Urothelium cell line (cell line): Measurements from ENCODE around the gene VSTM4.

Source experiments
- DNase-seq: peaks from one replicate; pipeline ENCODE4 v3.0.0; 2011; ENCODE audit warnings: low spot score, mixed read lengths
- FAIRE-seq: peaks from 2 replicates; lab custom pipeline; 2011; peaks lifted over from hg19 to GRCh38; lab: Jason Lieb, UNC

VSTM4 gene

DNA sequence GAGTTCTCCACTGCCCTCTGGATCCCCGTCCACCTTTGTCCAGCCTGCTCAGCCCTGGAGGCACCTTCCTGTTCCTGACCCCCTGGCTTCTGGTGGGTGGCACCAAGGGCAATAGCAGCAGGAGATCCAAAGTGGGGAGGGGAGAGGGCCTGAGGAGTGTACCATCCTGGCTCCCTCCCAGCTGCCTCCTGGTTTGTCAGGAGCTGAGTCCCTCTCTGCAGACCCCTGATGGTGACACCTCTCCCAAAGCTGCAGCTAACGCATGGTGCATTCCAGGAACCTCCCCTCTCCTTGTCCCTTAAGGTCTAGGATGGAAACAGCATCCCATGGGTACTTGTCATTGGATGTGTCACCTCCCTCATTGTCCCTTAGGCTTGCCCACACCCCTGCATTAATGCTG lies 39.6 kb downstream of the VSTM4 start:
- FAIRE-seq (no peak), DNase-seq (no peak)

DNA sequence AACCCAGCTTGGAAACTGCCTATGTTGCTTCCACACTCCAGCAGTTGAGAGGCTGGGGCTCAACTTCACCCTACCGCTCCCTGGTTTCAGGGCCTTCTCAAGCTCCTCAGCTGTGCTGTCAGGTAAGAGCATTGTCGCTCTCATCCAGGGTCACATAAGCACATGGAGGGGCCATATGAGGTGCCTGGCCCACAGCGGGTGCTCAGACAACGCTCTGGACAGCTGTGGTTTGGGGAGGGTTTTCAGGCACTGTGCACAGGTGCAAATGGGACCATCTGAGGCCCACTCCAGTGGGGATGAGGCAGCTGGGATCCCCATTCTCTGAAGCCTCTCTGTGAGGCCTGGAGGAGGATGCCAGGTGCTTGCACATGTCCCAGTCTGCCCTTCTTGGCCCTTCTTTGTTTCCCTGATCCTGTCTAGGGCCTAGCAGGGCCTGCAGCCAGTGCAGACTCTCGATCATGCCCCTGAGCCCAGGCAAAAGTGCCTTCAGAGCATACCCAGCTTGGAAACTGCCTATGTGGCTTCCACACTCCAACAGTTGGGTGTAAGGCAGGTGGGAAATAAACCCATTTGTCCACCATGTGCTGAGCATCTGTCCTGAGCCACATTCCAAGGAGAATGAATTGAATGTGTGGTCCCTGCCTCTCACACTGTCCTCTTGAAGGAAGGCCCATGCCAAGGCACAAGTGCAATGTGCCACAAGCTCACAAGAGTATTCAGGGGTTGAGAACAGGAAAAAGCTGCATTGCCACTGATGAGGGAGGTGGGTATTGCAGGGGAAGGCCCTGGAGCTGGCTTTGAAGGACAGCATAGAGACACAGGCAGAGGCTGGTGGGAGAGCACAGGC lies 40.3 kb downstream of the VSTM4 start:
- no peak for FAIRE-seq
- DNase-seq, result no peak

DNA sequence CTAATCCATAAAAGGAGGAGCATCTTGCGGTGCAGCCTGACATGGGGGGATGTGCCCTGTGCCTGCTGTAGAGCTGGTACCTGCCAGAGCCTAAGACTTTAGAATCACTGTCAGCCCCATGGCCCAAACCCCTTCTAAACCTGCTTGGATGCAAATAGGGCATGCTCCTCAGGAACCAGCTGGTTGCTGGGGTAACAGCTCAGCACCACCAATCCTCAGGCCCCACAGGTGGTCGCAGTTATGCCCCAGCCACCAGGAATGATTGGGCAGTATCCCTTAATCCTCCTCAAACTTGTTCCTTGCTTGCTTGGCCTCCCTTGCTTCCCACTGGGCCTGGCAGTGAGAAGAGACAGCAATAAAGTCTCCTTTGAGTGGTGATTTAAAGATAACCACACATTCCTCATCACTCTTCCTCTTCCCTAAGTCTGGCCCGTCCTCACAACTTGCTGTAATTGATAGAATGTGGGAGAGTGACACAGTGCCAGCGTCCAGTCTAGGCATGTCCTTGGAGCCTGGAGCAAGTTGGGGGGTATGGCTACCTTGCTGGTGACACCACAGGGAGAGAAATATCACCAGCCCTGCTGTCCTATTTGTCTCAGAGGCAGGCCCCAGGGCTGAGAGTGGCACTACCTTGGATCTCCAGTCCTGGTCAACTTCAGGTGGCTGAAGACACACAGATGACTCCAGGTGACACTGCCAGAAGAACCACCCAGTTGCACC lies 43.0 kb downstream of the VSTM4 start:
- DNase-seq (no peak), FAIRE-seq (no peak)

DNA sequence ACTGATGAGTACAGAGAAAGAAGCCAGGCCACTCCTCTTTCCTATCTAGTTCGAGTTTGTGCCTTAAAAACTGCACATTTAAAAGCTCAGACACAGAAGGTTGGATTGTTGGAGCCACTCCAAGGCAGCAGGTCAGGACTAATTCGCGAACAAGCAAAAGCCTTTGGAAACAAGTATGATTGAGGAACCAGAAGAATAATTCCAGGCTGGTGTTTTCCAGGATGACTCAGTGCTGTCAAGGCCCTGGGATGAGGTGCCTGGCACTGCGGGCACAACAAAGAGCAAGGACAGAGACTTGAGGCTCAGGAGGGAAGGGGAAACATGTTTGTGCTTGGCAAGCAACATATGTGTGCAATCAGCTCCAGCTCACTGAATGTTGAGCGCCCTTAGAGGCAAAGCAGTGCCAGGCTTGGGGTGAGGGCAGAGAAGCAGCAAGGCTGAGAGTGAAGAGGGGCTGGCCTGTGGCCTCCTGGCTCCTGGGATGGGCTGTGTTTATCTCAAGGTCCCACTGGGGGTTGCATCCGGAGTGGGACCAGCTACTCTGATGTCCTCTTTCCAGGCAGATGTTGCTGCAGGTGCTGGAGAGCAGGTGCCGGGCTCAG lies 44.1 kb downstream of the VSTM4 start:
- no peak for FAIRE-seq
- DNase-seq, result no peak

DNA sequence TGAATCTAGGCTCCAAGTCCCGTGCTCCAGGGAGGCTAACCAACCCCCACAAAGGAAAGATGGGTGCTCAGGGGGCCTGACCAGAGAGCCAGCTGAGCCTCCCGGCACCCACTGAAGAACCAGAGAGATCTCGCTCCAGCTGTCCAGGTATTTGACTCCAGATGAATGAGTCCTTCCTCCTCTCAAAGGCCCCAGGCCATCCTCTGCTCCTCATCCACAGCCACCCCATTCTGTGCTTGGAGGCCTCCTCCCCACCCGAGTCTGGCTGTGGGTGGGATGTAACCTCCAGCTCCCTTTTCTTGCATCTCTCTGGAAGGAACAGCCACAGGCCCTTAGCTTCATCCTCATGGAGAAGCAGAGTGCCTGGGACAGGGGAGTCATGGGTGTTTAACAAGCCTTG lies 44.6 kb downstream of the VSTM4 start:
- DNase-seq, result no peak
- no peak for FAIRE-seq

DNA sequence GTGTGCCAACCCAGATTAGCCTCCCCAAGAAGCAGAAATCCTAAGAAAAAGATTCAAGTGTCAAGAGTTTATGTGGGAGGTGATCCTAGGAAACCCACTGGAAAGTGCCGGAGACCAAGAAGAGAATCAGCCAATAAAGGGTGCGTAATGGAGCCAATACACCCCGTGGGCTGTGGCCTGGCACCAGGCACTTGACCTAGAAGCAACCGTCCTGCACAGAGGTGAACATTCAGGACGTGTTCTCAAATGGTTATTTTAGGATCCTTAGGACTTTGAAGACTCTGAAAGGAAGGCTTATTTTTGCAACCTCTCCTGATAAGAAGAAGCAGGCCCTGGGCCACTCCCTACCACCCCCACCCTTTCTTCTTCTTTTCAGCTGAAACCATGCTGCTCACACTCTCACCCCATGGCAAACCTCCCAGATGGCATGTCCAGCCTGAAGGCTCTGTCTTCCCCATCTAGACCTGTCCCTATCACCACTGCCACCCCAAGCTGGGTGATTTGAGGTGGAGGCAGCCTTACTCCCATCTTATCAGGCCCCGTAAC lies 46.6 kb downstream of the VSTM4 start:
- DNase-seq (no peak), FAIRE-seq (no peak)

DNA sequence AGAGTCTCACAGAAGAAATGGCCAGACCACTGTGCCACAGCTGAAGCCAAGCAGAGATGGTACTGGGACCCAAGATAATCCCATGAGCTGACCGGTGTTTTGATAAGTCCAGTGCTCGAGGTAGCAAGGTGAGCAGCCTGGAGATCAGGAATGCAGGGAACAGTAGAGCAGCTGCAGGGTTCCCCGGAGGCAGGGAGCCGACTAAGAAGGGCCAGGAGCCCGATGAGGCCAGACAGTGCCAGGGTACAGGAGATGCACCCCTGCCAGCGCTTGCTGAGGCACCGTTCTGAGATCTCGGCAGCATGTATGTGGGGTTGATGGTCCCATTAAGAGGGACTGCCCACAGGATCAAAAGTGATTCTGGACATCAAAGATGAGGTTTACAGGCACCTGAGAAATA lies 47.1 kb downstream of the VSTM4 start:
- DNase-seq (no peak), FAIRE-seq (no peak)

DNA sequence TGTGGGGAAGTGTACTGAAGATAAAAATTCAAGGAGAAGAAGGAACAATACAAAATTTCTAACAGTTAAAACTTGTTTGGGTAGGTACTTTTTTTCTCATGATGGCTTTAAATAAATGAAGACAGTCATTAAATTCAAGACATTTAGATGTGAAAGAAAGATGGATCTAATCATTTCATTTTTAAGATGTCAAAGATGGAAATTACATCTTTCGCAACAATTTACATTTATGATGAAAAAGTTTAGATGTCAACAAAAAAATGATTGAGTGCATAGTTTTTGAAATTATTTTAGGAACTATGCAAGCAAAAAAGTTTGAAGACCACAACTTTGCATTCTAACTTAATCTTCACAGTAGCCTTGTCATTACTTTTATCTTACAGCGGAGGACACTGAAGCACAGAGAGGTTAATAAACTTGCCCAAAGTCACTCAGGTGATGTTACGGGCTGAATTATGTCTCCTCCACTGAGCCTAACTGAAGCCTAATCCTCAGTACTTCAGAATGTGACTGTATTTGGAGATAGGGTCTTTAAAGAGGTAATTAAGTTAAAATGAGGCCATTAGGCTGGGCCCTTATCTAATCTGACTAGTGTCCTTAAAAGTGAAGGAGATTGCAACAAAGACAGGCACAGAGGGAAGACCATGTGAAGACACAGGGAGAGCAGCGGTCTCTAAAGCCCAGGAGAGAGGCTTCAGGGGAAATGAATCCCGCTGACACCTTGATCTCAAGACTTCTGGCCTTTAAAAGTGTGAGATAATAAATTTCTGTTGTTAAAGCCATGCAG lies 48.2 kb downstream of the VSTM4 start:
- FAIRE-seq (no peak), DNase-seq (no peak)

DNA sequence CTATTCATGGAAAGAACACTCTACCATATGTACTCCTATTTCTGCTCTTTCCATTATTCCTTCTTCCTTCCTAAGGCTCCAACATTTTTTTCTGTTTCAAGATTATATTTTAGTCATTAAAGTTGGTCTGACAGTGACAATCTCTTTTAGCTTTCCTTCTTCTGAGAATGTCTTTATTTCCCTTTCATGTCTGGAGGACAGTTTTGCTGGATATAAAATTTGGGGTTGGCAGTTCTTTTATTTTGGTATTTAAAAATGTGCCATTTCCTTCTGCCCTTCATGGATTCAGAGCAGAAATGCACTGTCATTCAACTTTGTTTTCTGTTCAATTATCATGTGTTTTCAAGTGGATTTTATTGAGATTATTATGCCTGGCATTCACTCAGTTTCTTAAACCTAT lies 53.1 kb downstream of the VSTM4 start:
- DNase-seq, result no peak
- no peak for FAIRE-seq

DNA sequence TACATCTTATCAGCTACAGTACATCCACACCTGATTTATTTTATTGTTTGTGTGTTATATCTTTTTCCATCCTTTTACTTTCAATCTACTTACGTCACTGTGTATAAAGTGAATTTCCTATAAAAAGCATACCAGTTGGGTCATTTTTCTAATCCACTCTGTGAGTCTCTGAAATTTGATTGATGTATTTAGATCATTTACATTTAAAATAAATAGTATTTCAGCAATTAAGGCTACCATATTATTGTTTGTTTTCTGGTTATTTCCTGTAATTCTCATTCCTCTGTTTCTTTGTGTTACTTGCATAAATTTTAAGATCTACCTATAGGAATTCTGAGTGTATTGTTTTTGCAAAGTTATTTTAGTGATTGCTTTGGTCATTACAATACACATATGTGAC lies 53.7 kb downstream of the VSTM4 start:
- no peak for FAIRE-seq

DNA sequence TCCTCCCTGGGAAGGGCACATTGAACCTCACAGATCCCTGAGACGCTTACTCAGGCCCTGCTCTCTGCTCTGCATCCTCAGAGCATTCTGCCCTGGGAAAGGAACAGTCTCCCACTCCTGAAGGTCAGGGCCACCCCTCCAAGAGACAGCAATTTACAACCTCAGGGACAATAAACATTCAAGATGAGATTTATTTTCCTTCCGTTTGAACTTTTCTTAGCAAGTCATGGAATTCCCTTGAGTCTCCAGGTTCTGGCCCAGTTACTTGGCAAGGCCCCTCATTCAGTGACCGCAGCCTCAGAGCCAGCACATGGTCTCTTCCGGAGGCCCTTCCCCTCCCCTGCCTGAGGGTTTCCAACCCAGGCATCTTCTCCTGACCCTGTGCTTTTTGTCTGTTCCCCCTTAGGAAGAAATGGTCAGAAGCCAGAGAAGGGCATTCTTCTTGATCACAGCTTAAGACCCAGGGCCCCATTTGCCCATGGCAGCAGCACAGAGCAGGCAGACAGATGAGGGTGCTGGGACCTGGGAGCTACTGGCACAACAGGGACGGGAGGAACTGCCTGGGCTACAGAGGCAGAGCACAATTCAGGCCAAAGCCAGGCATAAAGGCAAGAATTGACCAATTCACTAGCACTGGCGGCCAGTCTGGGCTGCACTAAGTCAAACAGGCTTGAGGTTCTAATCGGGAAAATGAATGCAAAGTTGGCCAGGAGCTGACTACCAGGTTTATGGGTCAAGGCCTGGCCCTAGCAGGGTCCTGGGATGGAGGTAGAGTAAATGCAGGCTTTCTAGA lies 56.7 kb downstream of the VSTM4 start:
- DNase-seq (no peak), FAIRE-seq (no peak)

More for the DNA sequence above, 53.7 kb downstream of the VSTM4 start:
- DNase-seq, result no peak

DNA sequence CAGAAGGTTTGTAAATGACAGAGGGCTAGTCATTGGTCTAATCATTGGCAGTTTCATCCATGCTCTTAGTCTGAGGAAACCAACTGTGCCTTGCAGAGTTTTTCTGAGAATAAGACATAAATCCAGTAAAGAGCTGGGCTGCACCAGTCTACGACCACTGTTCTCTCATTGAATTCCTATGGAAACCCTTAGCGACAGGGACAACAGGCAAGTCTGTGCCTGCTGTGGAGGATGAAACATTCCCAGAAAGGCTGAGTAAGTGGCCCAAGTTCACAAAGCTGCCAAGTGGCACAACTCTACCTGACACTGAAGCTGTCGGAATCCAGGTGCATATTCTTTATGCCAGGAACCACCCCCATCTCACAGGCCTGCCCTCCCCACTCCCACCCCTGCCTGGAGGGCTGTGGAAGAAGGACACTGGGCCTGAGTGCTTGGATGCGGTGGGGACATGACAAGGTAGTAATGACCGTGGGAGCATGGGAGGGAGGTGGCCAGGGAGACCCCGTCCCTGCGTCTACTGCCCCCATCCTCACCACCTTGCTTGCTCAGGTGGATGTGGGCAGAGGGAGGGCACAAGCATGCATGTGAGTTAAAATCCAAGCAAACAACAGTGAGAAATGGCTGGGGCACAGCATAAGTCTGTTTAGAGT lies 58.0 kb downstream of the VSTM4 start:
- FAIRE-seq (peak; percentile 27), DNase-seq (no peak)

DNA sequence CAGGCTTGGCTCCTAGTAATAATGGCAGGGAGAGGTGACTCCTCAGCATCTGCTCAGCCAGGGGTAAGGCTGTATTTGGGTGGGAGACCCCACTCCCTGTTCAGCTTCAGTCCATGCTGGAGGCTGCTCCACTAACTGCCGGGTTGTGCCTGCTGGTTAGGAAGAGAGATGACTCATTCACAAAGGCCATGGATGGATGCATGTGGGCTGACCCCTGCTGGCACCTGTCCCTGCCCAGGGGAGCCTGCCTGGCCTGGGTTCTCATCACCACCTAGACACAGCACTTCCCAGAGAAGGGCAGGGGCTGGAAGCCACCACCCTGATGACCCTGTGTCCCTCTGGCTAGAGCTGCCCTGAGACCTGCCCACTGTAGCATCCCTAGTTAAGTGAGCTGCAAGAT lies 59.0 kb downstream of the VSTM4 start:
- no peak for DNase-seq
- no peak for FAIRE-seq

DNA sequence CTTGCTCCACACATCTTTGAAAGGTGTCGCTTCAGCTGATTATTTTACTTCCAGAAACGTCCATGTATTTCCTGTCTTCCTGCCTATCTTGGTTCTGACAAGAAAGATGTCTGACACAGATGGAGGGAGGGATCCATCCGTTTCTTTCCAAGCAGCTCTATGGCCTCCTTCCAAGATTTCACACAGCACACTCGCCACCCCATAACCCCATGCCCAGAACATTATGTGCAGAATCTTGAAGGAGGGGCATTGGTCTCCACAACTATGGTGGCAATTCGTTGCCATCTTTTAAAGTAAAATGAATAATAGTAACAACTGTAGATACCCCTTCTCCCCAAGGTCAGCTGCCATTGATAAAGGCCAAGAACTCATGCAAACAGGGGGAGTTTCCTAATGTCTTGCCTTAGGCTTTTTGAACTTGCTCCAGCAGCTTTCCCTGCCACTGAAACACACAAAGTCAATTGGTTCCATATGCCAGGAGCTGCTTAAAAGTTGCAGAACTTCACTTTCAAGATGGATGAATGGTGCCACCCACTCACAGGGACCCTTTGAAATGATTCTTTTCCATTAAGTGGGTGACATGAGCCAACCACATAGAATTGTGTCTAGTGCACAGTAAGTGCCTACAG lies 60.0 kb downstream of the VSTM4 start:
- no peak for FAIRE-seq
- no peak for DNase-seq

DNA sequence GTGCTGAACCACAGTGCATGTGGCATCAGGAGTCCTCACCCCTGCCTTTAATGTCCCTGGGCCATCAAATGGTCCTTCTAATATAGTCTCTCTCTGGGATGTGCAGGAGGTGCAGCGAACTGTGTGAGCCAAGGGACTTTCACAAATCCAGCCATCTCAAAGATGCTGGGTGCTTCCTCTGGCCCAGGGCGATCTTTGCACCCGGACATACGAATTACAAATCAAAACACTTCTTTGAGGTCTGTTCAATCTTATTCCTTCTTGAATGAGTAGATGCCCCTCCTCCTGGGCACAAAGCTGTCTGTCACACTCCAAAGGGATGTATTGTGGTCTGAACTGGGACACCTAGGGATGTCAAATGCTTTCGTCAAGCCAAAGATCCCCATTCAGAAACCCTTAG lies 60.6 kb downstream of the VSTM4 start:
- FAIRE-seq (no peak), DNase-seq (no peak)

DNA sequence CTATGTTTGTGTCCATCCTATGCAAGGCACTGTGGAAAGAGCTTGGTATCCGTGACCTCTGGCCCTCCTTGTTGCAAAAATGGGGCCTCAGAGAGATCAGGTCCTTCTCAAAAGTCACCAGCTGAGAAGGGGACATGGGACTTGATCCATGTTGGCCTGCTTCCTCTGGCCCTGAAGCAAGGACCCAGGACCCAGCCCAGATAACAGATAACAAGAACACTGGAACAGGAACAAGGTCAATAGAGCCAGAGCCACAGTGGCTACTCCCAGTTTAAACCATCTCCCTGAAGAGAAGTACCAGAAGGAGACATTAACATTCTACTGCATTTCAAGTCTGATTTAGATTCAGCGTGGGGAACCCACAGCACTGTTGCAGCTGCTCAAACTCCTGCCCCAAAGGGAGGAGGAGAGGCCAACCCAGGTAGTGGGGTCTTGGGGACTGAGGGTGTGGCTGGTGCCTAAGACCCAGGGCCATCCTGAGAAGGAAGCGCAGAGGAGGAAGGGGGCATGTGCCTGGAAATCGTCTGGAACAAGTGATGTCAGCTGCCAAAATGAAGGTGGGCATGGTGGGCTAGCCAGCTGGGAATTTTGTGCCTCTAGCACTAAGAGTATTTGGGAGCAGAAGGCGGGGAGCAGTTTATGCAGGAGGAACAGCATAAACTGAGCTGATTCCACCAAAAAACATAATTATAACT lies 61.2 kb downstream of the VSTM4 start:
- DNase-seq (no peak), FAIRE-seq (no peak)

DNA sequence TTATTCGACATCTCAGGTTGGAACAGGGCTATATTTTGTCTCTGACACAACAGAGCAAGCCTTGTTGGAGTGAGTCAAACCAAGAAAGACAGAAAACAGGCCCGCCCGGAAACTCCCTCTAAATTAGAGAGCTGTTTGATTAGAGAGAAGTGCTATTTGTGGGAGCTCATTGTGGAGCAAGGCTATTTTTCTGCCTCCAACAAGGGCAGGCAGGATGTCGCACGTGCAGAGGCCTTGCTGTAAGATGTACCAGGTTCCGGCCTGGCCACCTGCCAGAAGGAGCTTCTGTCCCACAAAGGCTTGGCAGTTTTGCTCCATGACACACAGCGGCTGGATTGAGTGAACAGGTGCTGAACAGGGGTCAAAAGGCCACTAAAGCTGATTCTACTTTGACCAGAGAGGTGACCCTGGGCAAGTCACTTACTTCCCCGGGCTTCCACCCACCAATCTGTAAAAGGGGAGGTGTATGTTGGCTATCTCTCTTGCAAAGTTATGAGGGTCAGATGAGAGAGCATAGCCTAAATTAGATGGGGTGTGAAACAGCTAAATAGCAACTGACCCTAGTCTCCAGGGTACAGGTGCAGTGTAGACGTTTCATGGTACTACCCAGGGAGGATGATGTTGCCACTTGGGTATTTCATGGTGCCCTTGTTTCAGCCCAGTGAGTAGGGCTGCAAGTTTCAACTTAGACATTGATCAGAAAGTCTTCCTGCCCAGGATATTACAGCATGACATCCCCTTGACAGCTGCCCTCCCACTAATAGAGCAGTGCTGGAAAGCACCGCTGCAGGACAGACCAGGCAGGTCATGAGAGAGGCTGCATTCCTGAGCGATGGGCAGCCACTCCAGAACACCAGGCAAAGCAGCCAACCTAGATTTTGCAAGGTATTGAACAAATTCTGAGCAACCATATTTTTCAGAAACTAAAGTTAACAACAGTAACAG lies 62.0 kb downstream of the VSTM4 start:
- DNase-seq (no peak), FAIRE-seq (no peak)
